SK-N-SH treated with all-trans-retinoic acid at 6 μM for 48 hours (cell line): ENCODE data around the gene LYPD3.

Experiments used
- ISL1 ChIP-seq: fragments of 250-450 bp; sonication (Bioruptor Pico); IDR thresholded peaks from 2 replicates; pipeline ENCODE4 v2.1.2; 2022; ENCODE audit warnings: mild to moderate bottlenecking, moderate library complexity
- PATZ1 ChIP-seq: fragments of 250-450 bp; sonication (Bioruptor Pico); IDR thresholded peaks from 2 replicates; pipeline ENCODE4 v1.8.0; 2020; ENCODE audit warnings: mild to moderate bottlenecking, moderate library complexity, borderline replicate concordance
- POU6F1 ChIP-seq: fragments of 250-450 bp; sonication (Bioruptor Pico); IDR thresholded peaks from 2 replicates; pipeline ENCODE4 v1.8.0; 2021; ENCODE audit warnings: low read depth, mild to moderate bottlenecking, moderate library complexity, borderline replicate concordance
- RARB ChIP-seq: fragments of 250-450 bp; sonication (Bioruptor Pico); IDR thresholded peaks from 2 replicates; pipeline ENCODE4 v1.8.0; 2021; ENCODE audit warnings: mild to moderate bottlenecking, moderate library complexity
- ZFP3 ChIP-seq: fragments of 250-450 bp; sonication (Bioruptor Pico); IDR thresholded peaks from 2 replicates; pipeline ENCODE4 v1.5.0; 2020; ENCODE audit warnings: mild to moderate bottlenecking, moderate library complexity
- ZNF8 ChIP-seq: fragments of 450-650 bp; formaldehyde crosslinking; IDR thresholded peaks from 2 replicates; pipeline ENCODE4 v1.5.0; 2020; ENCODE audit warnings: mild to moderate bottlenecking, moderate library complexity

- no peak for TF ChIP-seq POU6F1 (CRISPR knock-in tag)
- no peak for TF ChIP-seq ISL1 (CRISPR knock-in tag)
- no peak for TF ChIP-seq PATZ1 (CRISPR knock-in tag)
- no peak for TF ChIP-seq RARB (CRISPR knock-in tag)
- TF ChIP-seq ZNF8 (CRISPR knock-in tag): no peak
- no peak for TF ChIP-seq ZFP3 (CRISPR knock-in tag)
Observed at GRCh38 chr19:43433358-43433673, 32.1 kb downstream of the LYPD3 start.
